A673 (cell line): Measurements from ENCODE around the gene PROM1. TPM values are rescaled to one million over a fixed set of nuclear protein-coding genes. Genes with fewer than 3 reads are reported as not detected.

Experiments used
- BruUV-seq: library from RNA; stranded (reverse); fragments of 400-500 nt; replicated peaks from 2 replicates; lab custom pipeline; 2021; lab: Mats Ljungman, UMichigan
- CTCF ChIA-PET: fragments of 300-600 bp; sonication (Branson Sonifier 250); formaldehyde crosslinking; loops from one replicate; lab custom pipeline; 2022; ENCODE audit warnings: antibody characterized with exemption; lab: Charles Lee
- POLR2A ChIA-PET: fragments of 300-600 bp; sonication (Branson Sonifier 250); formaldehyde crosslinking; loops from one replicate; lab custom pipeline; 2022; ENCODE audit warnings: antibody characterized with exemption; ENCODE audit not compliant: low non-redundant PET; lab: Charles Lee
- DNase-seq: peaks from one replicate; pipeline ENCODE4 v3.0.0-alpha.2; 2015; ENCODE audit warnings: low spot score
- H3K27ac ChIP-seq: fragments of 200-600 bp; sonication (generic); 2 replicates; pipeline ENCODE4 v1.5.1; 2016; ENCODE audit warnings: mixed run types, low read depth, mild to moderate bottlenecking, mixed read lengths, antibody characterized with exemption, low read length; ENCODE audit not compliant: poor library complexity, severe bottlenecking
- H3K27me3 ChIP-seq: fragments of 200-600 bp; sonication (generic); replicated peaks from 2 replicates; pipeline ENCODE4 v1.6.1; 2017; ENCODE audit warnings: mixed run types, low read depth, mild to moderate bottlenecking, mixed read lengths, antibody characterized with exemption, low read length; ENCODE audit not compliant: insufficient read depth, poor library complexity
- H3K36me3 ChIP-seq: fragments of 200-600 bp; sonication (generic); 2 replicates; pipeline ENCODE4 v1.6.1; 2016; ENCODE audit warnings: mixed run types, mild to moderate bottlenecking, mixed read lengths, antibody characterized with exemption, low read length; ENCODE audit not compliant: insufficient read depth, poor library complexity, severe bottlenecking
- H3K4me1 ChIP-seq: fragments of 200-600 bp; sonication (generic); 2 replicates; pipeline ENCODE4 v1.6.1; 2017; ENCODE audit warnings: mixed run types, mild to moderate bottlenecking, mixed read lengths, antibody characterized with exemption, low read length; ENCODE audit not compliant: insufficient read depth, poor library complexity, severe bottlenecking
- H3K4me3 ChIP-seq: fragments of 200-600 bp; sonication (generic); 2 replicates; pipeline ENCODE4 v1.5.1; 2016; ENCODE audit warnings: low read depth, mixed run types, mild to moderate bottlenecking, mixed read lengths, low read length; ENCODE audit not compliant: poor library complexity, severe bottlenecking
- H3K9me3 ChIP-seq: fragments of 200-600 bp; sonication (generic); 2 replicates; pipeline ENCODE4 v1.6.1; 2016; ENCODE audit warnings: mixed run types, low read depth, mild to moderate bottlenecking, mixed read lengths, antibody characterized with exemption, low read length; ENCODE audit not compliant: poor library complexity, severe bottlenecking
- CTCF ChIP-seq: fragments of 300-800, 200-600 bp; sonication (generic); conservative IDR thresholded peaks from 2 replicates; pipeline ENCODE4 v1.5.1; 2017; ENCODE audit warnings: low read depth, mild to moderate bottlenecking, antibody characterized with exemption, low read length, moderate library complexity, mixed read lengths
- EZH2 ChIP-seq: fragments of 200-600 bp; sonication (generic); IDR thresholded peaks from 2 replicates; pipeline ENCODE4 v1.6.1; 2017; ENCODE audit warnings: borderline replicate concordance, low read depth, mild to moderate bottlenecking, mixed read lengths, antibody characterized with exemption, low read length; ENCODE audit not compliant: poor library complexity, severe bottlenecking
- intact Hi-C: fragments of 100-400 bp; cut with micrococcal nuclease; formaldehyde crosslinking; loops from one replicate; pipeline ENCODE4 v1.10.0; 2022; ENCODE audit not compliant: unreplicated experiment
- total RNA-seq: library from RNA; stranded (reverse); gene quantifications from 2 replicates; pipeline ENCODE4 v1.2.3, GENCODE V29; 2021

PROM1 gene
- total RNA-seq, 1 experiment from 2014 or later: 13.9 TPM

DNA sequence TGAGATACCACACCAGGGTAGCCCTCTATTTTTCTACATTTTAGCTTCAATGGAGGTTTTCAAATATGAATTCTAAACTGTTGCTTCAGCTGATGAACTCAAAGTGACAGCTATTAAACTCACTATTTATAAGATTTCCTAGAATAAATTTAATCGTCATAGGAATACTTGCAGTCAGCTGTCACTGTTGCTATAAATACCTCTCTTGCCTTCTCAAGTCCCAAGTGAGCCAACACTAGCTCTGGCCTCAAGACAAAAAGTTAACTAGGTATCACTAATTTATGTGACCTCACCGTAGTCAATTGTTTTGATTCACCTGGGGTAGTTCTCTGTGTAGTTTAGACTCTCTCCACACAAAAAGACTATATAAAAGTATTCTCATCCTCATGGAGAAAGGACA is 34.3 kb upstream of the PROM1 start:
- no peak for TF ChIP-seq CTCF
- no peak for TF ChIP-seq EZH2
- CTCF ChIA-PET: no interaction called here
- POLR2A ChIA-PET: no interaction called here
- no peaks in the 10 kb centered on the region for H3K4me1 ChIP-seq
- no peaks in the 10 kb centered on the region for H3K9me3 ChIP-seq
- intact Hi-C loops: no loop called here
- no peak for DNase-seq
- no peak overlapping the region for H3K27ac ChIP-seq
- H3K4me3 ChIP-seq: no peak overlapping the region
- H3K27me3 ChIP-seq: peaks cover 15% of the 10 kb centered on the region
- BruUV-seq: no TSS peak
- H3K36me3 ChIP-seq: no peaks in the 10 kb centered on the region

DNA sequence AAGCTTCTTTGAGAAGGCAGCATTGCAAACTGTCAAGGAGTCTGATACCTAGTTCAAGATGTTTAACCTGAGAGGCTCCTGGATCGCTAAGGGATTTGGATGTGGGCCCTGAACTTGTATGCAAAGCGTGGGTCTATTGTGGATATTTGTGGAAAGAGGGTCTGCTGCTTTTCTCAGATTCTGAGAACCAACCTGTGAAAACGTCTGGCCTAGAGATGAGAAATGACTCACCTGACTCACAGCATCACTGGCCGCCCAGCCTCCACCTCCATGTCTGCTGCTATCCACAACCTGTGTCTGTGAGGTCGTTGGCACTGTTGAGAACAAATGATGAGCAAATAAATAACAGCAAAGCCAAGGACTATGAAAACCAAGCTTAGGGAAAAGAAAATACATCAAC is 33.3 kb upstream of the PROM1 start:
- intact Hi-C loops: no loop called here
- no peak overlapping the region for H3K27ac ChIP-seq
- H3K36me3 ChIP-seq: no peaks in the 10 kb centered on the region
- TF ChIP-seq EZH2: no peak
- no peaks in the 10 kb centered on the region for H3K4me1 ChIP-seq
- H3K4me3 ChIP-seq: no peak overlapping the region
- no peak for DNase-seq
- CTCF ChIA-PET: no interaction called here
- BruUV-seq: no TSS peak
- H3K27me3 ChIP-seq: peaks cover 19% of the 10 kb centered on the region
- POLR2A ChIA-PET: no interaction called here
- no peaks in the 10 kb centered on the region for H3K9me3 ChIP-seq

- no TSS peak for BruUV-seq
- intact Hi-C loops: no loop called here
- no peaks in the 10 kb centered on the region for H3K4me1 ChIP-seq
- H3K27me3 ChIP-seq: peaks cover 19% of the 10 kb centered on the region
- POLR2A ChIA-PET: no interaction called here
- CTCF ChIA-PET: no interaction called here
- H3K36me3 ChIP-seq: no peaks in the 10 kb centered on the region
- no peak for DNase-seq
- no peak overlapping the region for H3K4me3 ChIP-seq
- H3K9me3 ChIP-seq: no peaks in the 10 kb centered on the region
- TF ChIP-seq CTCF (no peak), EZH2 (no peak)
- no peak overlapping the region for H3K27ac ChIP-seq
Measured at GRCh38 chr4:16116493-16116990, 32.7 kb upstream of the PROM1 start.

- no peak overlapping the region for H3K4me3 ChIP-seq
- intact Hi-C loops: no loop called here
- no peak overlapping the region for H3K27ac ChIP-seq
- no peak for DNase-seq
- BruUV-seq: no TSS peak
- no peaks in the 10 kb centered on the region for H3K4me1 ChIP-seq
- peaks cover 19% of the 10 kb centered on the region for H3K27me3 ChIP-seq
- no peak for TF ChIP-seq CTCF
- no peak for TF ChIP-seq EZH2
- no peaks in the 10 kb centered on the region for H3K9me3 ChIP-seq
- ChIA-PET POLR2A (no interaction called here), CTCF (no interaction called here)
- no peaks in the 10 kb centered on the region for H3K36me3 ChIP-seq
Measured at GRCh38 chr4:16116019-16116418, 32.2 kb upstream of the PROM1 start.
